Gastrocnemius medialis (tissue), 4 donors: ENCODE results near the gene ZBTB7A.

Experiments
- CTCF ChIP-seq, 5 experiments: fragments of 450-650 bp in 3 of 5; fragments of 200-600 bp in 2 of 5; sonication (generic) in 2 of 5; IDR thresholded peaks in 4 of 5; conservative IDR thresholded peaks in 1 of 5; 1 replicate in 4 of 5; 2 replicates in 1 of 5; pipeline ENCODE4 v1.5.1; 2016 to 2019; ENCODE audit warnings: antibody characterized with exemption in 5 of 5, mild to moderate bottlenecking in 3 of 5, moderate library complexity in 3 of 5
- POLR2A ChIP-seq, 2 donors: fragments of 450-650 bp; IDR thresholded peaks; one replicate each; pipeline ENCODE4 v1.6.1; 2017; ENCODE audit warnings: antibody characterized with exemption in 2 of 2, mild to moderate bottlenecking in 2 of 2, moderate library complexity in 2 of 2

- TF ChIP-seq POLR2A (IDR thresholded peaks at IDR 0.05) (no peak), CTCF (IDR thresholded peaks at IDR 0.05 in 4 of 5, conservative IDR thresholded peaks at IDR 0.05 in 1 of 5) (no peak)
Measured at GRCh38 chr19:4013886-4014540, 52.7 kb downstream of the ZBTB7A start.
